Brain microvascular endothelial cell (primary cell): ENCODE measurements around the gene B3GNT8.
A peak's percentile ranks its signal among the peaks of the same experiment; 100 is the strongest.

Source experiments
- DNase-seq: peaks from one replicate; pipeline ENCODE4 v3.0.0-alpha.2; 2020
- H3K27ac ChIP-seq: fragments of 250-450 bp; sonication (Bioruptor Pico); 2 replicates; pipeline ENCODE4 v1.5.1; 2020; ENCODE audit warnings: mild to moderate bottlenecking, moderate library complexity
- H3K27me3 ChIP-seq: fragments of 250-450 bp; sonication (Bioruptor Pico); replicated peaks from 2 replicates; pipeline ENCODE4 v1.5.1; 2020; ENCODE audit warnings: mild to moderate bottlenecking
- H3K36me3 ChIP-seq: fragments of 250-450 bp; sonication (Bioruptor Pico); replicated peaks from 2 replicates; pipeline ENCODE4 v1.5.1; 2020; ENCODE audit warnings: mild to moderate bottlenecking
- H3K4me3 ChIP-seq: 2 replicates; pipeline ENCODE4 v1.5.1; 2011; ENCODE audit warnings: low read depth, mild to moderate bottlenecking, control low read depth, low read length, moderate library complexity
- in situ Hi-C: cut with HindIII; loops from 2 replicates; pipeline ENCODE4 v1.10.0; 2017; ENCODE audit warnings: low sequenced_read_pairs, low pct_ligation_motif_present
- TF ChIP-seq, protein P1 (sequence below): IDR thresholded peaks from 2 replicates; pipeline ENCODE4 v1.5.1; 2011; ENCODE audit warnings: low read depth, mild to moderate bottlenecking, moderate library complexity, low read length, control low read depth, inconsistent platforms; ENCODE audit errors: missing control alignments

B3GNT8 gene

DNA sequence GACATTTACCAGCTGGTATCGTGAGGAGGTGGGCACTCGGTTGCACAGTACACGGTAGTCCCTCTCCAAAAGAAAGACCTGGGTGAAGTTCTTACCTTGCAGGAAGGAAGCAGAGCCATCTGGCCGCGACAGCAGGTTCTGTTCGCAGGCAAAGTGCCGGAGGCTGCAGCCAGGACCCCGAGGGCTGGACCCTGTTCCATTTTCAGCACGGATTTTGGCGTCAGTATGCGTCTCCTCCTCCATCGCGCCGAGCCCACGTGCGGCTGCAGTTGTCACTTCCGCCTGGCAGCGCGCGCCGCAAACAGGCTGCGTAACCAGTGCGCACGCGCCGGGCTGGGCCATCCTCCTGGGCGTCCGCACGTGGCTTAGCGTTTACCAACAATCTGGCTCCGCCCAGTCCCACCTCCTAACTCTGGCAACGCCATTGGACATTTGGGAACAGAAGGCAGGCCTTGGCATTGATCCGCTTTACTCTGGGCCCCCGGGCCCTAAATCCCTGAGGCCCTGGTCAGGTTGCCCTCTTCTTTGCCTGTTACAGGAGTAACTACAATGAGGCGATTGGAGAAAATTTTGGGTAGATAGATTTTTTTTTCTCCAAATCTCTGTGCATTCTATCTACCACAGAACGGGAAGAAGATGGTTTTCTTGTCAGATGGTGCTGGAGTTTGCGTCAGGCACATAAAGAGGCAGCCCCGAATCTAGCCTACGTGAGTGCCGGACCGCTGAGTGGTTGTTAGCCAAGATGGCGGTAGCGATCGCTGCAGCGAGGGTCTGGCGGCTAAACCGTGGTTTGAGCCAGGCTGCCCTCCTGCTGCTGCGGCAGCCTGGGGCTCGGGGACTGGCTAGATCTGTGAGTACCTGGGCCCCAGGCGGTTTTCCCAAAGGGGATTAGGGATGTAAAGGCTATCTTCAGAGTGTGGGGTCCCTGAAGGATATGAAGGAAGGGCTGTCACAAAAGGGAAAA lies 29.8 kb downstream of the B3GNT8 start, which contains the start of the genes BCKDHA and EXOSC5:
BCKDHA (plus strand) TSS at position 733 of the 964 bp plus-strand sequence; CDS start at position 743, 10 bp downstream.
EXOSC5 (minus strand) TSS at position 274 of the 964 bp plus-strand sequence; CDS start at position 243, 31 bp downstream.
- H3K36me3 ChIP-seq: no peaks in the 10 kb centered on the region
- in situ Hi-C loops: no loop called here
- peak; percentile 100 for DNase-seq
- peak within 1 kb of the TSS; percentile 96 for H3K27ac ChIP-seq
- TF ChIP-seq, protein P1, sequence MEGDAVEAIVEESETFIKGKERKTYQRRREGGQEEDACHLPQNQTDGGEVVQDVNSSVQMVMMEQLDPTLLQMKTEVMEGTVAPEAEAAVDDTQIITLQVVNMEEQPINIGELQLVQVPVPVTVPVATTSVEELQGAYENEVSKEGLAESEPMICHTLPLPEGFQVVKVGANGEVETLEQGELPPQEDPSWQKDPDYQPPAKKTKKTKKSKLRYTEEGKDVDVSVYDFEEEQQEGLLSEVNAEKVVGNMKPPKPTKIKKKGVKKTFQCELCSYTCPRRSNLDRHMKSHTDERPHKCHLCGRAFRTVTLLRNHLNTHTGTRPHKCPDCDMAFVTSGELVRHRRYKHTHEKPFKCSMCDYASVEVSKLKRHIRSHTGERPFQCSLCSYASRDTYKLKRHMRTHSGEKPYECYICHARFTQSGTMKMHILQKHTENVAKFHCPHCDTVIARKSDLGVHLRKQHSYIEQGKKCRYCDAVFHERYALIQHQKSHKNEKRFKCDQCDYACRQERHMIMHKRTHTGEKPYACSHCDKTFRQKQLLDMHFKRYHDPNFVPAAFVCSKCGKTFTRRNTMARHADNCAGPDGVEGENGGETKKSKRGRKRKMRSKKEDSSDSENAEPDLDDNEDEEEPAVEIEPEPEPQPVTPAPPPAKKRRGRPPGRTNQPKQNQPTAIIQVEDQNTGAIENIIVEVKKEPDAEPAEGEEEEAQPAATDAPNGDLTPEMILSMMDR: no peak
- no peaks in the 10 kb centered on the region for H3K27me3 ChIP-seq
- peak within 1 kb of the TSS; percentile 84 for H3K4me3 ChIP-seq

DNA sequence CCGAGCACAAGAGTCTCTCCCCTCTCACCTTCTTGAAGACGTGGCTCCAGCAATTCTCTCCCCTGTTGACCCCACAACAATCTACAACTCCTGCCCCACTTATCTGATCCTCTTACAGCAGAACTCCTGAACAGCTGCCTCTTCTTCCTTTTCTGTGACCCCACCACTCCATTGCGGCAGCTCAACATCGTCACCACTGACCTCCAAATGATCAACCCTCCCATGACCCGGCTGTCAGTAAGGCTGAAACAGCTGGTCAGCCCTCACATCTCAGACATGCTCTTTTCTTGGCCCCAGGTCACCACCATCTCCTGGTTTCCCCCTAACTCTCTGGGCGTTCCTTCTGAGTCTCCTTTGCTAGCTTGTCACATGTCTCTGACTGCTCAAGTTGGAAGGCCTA lies 31.8 kb downstream of the B3GNT8 start:
- Histone ChIP-seq H3K4me3 (no peak overlapping the region), H3K36me3 (peaks cover 12% of the 10 kb centered on the region), H3K27me3 (no peaks in the 10 kb centered on the region), H3K27ac (no peak overlapping the region)
- in situ Hi-C loops: no loop called here
- no peak for DNase-seq
- TF ChIP-seq, protein P1: no peak

DNA sequence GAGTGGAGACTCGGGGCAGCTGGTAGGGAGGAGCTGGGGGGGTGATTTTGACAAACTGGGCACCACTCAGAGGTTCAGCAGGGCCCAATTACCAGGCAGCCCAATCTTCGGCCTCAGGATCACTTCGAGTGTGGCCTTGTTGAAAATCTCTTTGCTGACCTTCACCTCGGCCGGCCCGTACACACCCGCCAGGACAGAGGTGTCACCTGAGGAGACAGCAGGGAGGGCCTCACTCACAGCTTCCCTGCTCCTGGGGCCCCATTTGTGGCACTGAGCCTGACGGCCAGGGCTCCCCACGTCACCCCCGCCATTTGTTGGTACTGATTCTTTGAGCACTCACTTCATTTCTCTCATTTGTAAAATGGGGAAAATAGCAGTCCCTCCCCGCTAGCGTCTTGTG lies 34.4 kb downstream of the B3GNT8 start:
- Histone ChIP-seq H3K36me3 (peaks cover 24% of the 10 kb centered on the region), H3K4me3 (no peak overlapping the region), H3K27me3 (no peaks in the 10 kb centered on the region), H3K27ac (no peak overlapping the region)
- TF ChIP-seq, protein P1: no peak
- in situ Hi-C loops: no loop called here
- DNase-seq: no peak

DNA sequence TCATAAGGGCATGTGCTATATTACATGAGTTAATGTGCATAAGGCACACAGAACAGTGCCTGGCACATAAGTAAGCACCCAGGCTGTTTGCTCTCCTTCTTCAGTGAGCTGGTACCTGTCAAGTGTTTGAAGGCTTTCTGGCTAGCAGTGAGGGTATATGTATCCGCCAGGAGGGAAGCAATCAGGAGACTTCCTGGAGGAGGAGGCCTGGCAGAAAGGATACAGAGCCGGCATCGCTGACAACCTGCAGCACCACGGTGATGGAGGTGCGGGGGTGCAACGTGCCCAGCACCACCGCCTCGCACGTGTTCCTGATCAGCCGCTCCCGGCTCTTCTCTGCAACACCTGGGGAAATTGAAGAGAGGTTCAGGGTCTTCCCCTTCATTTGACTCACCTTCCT lies 35.6 kb downstream of the B3GNT8 start:
- Histone ChIP-seq H3K27me3 (no peaks in the 10 kb centered on the region), H3K4me3 (no peak overlapping the region), H3K36me3 (peaks cover 24% of the 10 kb centered on the region), H3K27ac (no peak overlapping the region)
- TF ChIP-seq, protein P1: no peak
- no peak for DNase-seq
- in situ Hi-C loops: no loop called here

DNA sequence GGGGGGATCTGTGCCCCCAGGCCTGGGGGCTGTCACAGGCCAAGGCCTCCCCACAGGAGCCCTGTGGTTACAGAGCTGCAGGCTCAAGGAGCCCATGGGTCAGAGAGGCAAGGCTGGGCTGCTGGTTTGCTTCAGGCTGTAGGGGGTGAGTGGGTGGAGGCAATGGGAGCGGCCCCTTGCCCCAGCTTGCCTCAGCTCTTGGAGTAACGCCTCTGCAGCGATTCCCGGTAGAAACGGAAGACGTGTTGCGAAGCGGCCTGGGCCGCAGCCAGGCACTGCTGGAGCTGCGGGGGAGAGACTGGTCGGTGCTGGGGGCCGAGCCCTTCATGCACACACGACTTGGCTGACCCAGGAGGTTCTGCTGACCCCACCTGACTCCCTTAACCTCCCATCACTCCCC lies 40.7 kb downstream of the B3GNT8 start:
- TF ChIP-seq, protein P1: no peak
- Histone ChIP-seq H3K36me3 (peaks cover 18% of the 10 kb centered on the region), H3K4me3 (no peak overlapping the region), H3K27ac (no peak overlapping the region), H3K27me3 (no peaks in the 10 kb centered on the region)
- in situ Hi-C loops: no loop called here
- DNase-seq: no peak
